ENCODE results near the gene NELL1.

DNA sequence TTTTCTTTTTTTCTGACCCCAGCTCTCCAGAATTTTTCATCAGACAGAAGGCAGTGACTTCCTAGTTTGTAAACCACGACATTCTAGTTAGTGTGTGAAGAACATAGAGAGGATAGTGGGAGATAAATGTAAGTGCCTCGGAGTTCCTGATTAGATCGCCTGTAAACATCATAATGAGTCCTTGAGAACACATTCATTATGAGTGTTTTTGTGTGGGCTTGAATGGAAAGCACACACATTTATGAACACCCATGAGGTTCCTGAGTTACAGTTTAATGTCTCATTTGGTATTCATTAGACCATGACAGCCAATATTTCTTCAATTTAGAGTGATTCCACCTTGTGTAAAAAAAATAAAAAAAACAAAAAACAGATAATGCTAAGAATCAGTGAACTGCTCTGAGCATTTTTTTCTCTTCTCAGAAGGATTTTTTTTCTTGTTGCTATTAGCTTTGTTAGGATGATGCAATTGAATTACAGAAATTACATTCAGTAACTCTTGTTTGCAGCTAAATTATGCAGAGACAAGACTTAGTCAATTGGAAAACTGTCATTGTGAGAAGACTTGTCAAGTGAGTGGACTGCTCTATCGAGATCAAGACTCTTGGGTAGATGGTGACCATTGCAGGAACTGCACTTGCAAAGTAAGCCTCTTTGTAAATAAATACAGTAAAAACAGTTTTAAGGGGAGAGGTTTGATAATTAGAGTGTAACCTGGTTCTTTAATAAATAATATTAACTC, 257.6 kb downstream of the NELL1 start:
- TF ChIP-seq, protein P1, sequence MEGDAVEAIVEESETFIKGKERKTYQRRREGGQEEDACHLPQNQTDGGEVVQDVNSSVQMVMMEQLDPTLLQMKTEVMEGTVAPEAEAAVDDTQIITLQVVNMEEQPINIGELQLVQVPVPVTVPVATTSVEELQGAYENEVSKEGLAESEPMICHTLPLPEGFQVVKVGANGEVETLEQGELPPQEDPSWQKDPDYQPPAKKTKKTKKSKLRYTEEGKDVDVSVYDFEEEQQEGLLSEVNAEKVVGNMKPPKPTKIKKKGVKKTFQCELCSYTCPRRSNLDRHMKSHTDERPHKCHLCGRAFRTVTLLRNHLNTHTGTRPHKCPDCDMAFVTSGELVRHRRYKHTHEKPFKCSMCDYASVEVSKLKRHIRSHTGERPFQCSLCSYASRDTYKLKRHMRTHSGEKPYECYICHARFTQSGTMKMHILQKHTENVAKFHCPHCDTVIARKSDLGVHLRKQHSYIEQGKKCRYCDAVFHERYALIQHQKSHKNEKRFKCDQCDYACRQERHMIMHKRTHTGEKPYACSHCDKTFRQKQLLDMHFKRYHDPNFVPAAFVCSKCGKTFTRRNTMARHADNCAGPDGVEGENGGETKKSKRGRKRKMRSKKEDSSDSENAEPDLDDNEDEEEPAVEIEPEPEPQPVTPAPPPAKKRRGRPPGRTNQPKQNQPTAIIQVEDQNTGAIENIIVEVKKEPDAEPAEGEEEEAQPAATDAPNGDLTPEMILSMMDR (conservative IDR thresholded peaks at IDR 0.05; ENCODE audit: low read depth, low read length), result no peak
- TF ChIP-seq EZH2 (IDR thresholded peaks at IDR 0.05; ENCODE audit: low read length, unreplicated experiment), result no peak
- TF ChIP-seq EZH2phosphoT487 (IDR thresholded peaks at IDR 0.05; ENCODE audit: borderline replicate concordance, low read length), result no peak
